Mucosa of descending colon (tissue), 3 donors: ENCODE measurements around the gene UGT1A8. TPM values are rescaled to one million over a fixed set of nuclear protein-coding genes. Genes with fewer than 3 reads are reported as not detected.

Source experiments
- ATAC-seq: fragments of 200-7000 bp; cut with Tn5 transposase; one replicate; pipeline ENCODE4 v1.9.1; 2020; ENCODE audit warnings: mild to moderate bottlenecking, moderate library complexity
- DNase-seq, 3 donors: peaks; one replicate each; pipeline ENCODE4 v3.0.0-alpha.2; 2020
- H3K36me3 ChIP-seq: fragments of 200-600 bp; one replicate; pipeline ENCODE4 v1.8.0; 2021; ENCODE audit warnings: low read depth, mild to moderate bottlenecking
- H3K4me1 ChIP-seq: fragments of 200-600 bp; one replicate; pipeline ENCODE4 v1.8.0; 2021; ENCODE audit warnings: low read depth, mild to moderate bottlenecking
- H3K4me3 ChIP-seq: fragments of 200-600 bp; one replicate; pipeline ENCODE4 v1.8.0; 2021; ENCODE audit warnings: mild to moderate bottlenecking
- H3K9me3 ChIP-seq: fragments of 200-600 bp; one replicate; pipeline ENCODE4 v1.8.0; 2021; ENCODE audit warnings: mild to moderate bottlenecking
- intact Hi-C, 2 donors: fragments of 100-400 bp; cut with DNase I in 1 of 2; cut with micrococcal nuclease in 1 of 2; formaldehyde crosslinking; loops; one replicate each; pipeline versions ENCODE4 v1.11.0 to v1.11.1; 2022; cut with DNase I, micrococcal nuclease
- total RNA-seq, 3 donors: library from RNA; stranded (reverse); fragmentation: NEBNext Ultra II Directional in 2 of 3; extraction: Animal tissue kit (Norgen Biotek cat#: 25700) in 2 of 3; gene quantifications; one replicate each; pipeline versions ENCODE4 v1.2.1 to v1.2.4, GENCODE V29; 2021 to 2023
- TF ChIP-seq, protein P1 (sequence below): fragments of 200-600 bp; IDR thresholded peaks from one replicate; pipeline ENCODE4 v1.8.0; 2022; ENCODE audit warnings: antibody characterized with exemption, mild to moderate bottlenecking
- donor health status: DM: no; HTN: no; CAD: no; lungs with moderate emphysema.
- donor health status: DM: no; HTN: no; CAD: no.
- donor health status: DM: no; HTN: yes; CAD: no.

UGT1A8 gene
- total RNA-seq, 3 donors from 2014 or later, result 7.4 to 34.2 (median 12.2) TPM

DNA sequence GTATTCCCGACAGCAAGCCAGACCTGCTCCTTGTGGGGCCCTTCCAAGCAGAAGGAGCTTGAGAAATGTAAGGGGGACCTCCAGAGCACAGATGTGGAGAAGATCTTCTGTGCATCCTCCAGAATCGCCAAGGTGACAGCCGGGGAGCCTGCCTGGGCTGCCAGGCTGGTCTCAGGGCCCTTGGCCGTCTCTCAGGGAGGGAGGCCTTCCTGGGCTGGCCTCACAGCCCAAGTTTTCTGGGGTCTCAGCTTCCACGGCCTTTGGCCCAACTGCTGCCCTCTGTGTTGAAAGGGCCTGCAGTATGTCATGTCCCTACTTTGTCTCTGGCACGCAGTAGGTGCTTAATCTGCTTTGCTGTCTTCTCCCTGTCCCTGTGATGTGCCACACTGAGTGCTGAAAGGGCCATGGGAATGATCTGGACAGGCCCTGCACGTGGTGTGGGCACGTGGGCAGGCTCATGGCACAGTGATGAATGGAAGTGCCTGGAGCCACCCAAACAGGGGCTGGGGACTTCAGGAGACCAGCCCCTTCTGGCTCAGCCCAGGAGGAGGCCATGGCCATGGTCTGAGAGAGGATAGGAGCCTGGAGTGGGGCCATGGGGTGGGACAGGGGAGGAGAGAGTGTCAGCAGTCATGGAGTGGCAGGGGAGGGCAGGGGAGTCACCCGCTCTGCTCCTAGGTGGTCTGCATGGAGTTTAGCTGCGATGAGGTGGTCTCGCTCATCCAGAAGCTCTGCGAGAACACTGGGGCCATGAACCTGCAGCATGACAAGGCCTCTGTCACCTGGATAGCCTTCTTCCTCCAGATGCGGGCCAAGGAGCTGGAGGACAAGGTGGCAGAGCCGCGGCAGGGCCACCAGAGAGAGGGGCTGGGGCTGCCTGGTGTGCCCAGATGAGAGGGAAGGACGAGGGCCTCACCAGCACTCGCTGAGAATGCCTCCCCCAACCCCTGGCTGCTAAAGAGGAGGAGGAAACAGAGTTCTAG lies 201.5 kb downstream of the UGT1A8 start:
- Histone ChIP-seq H3K36me3 (no peaks in the 10 kb centered on the region), H3K4me1 (no peaks in the 10 kb centered on the region), H3K9me3 (no peaks in the 10 kb centered on the region), H3K4me3 (no peak overlapping the region)
- intact Hi-C loops, result no loop called here
- ATAC-seq (no peak), DNase-seq (no peak)
- TF ChIP-seq, protein P1, sequence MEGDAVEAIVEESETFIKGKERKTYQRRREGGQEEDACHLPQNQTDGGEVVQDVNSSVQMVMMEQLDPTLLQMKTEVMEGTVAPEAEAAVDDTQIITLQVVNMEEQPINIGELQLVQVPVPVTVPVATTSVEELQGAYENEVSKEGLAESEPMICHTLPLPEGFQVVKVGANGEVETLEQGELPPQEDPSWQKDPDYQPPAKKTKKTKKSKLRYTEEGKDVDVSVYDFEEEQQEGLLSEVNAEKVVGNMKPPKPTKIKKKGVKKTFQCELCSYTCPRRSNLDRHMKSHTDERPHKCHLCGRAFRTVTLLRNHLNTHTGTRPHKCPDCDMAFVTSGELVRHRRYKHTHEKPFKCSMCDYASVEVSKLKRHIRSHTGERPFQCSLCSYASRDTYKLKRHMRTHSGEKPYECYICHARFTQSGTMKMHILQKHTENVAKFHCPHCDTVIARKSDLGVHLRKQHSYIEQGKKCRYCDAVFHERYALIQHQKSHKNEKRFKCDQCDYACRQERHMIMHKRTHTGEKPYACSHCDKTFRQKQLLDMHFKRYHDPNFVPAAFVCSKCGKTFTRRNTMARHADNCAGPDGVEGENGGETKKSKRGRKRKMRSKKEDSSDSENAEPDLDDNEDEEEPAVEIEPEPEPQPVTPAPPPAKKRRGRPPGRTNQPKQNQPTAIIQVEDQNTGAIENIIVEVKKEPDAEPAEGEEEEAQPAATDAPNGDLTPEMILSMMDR, result no peak

DNA sequence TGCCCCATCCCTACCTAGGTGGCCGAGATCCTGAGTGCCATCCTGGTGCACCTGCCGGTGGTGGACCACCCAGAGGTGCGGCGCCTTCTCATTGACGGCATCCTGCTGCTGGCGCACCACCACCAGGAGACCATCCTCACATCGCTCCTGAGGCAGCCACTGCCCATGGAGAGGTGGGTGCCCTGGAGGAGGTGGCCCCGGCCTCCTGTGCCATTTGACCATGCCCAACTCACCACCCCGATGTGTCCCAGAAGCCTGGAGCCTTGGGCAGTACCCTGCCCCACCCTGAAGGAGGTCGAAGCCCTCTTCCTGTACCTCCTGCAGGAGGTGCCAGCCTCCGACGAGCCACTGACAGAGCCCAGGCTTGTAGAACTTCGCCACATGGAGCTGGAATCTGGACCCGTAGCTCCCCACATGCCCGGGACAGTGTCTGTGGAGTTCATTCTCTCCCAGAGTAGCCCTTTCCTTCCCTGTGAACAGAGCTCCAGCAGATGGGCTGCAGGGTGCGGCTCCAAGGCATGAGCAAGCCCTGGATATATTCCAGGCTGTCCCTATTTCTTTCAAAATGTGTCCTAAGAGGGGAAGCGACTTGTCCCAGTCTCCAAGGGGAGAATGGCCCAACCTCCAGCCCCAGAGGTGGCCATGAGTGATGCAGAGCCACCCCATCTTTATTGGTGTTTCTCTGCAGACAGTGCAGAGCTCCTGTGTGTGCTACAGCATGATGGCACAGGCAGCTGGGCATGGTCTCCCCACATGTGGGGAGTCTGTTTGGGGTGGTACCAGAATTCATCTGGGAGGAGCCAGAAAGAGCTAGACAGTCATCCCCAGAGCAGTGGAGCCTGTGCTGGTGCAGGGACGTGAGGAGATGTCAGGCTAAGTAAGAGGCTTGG lies 202.7 kb downstream of the UGT1A8 start:
- ATAC-seq (no peak), DNase-seq (no peak)

DNA sequence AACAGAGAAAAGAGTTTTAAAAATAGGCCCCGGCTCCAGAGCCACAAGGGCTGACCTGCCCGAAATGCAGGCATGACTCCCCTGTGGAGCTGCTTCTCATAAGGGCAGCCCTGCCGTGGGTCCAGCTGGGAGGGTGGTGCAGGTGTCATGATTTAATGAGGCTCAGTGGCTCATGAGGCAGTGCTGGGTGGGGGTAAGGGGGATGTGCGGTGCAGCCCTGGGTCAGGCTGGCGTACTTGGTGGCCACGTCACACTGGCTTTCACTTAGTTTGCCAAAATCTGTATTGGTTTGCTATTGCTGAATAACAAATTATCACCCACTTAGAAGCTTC lies 203.3 kb downstream of the UGT1A8 start:
- Histone ChIP-seq H3K36me3 (no peaks in the 10 kb centered on the region), H3K4me3 (no peak overlapping the region), H3K4me1 (no peaks in the 10 kb centered on the region), H3K9me3 (no peaks in the 10 kb centered on the region)
- TF ChIP-seq, protein P1, result no peak
- ATAC-seq, result no peak
- no peak for DNase-seq
- intact Hi-C loops, result no loop called here

More for the DNA sequence above, 202.7 kb downstream of the UGT1A8 start:
- intact Hi-C loops, result no loop called here
- H3K4me1 ChIP-seq, result no peaks in the 10 kb centered on the region
- TF ChIP-seq, protein P1, result no peak
- no peaks in the 10 kb centered on the region for H3K36me3 ChIP-seq
- no peak overlapping the region for H3K4me3 ChIP-seq
- H3K9me3 ChIP-seq, result no peaks in the 10 kb centered on the region

DNA sequence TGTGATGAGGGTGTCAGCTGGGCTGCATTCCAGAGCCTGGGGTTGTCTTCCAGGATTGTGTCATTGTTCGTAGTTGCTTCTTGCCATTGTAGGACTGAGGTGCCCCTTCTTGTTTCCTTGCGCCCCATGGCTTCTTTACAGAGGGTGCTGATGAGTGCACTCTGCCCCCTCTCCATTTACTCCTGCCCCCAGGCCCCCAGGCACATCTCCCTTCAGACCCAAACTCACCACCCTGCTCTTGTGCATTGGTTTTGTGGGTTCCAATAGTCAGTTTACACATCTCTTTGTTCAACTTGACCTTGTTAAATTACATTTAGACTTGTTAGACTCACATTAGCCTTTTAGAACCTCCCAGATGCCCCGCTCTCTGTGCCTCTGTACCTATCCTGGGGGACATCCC lies 203.8 kb downstream of the UGT1A8 start:
- no peak overlapping the region for H3K4me3 ChIP-seq
- TF ChIP-seq, protein P1, result no peak
- no peaks in the 10 kb centered on the region for H3K9me3 ChIP-seq
- DNase-seq (no peak), ATAC-seq (no peak)
- intact Hi-C loops, result no loop called here
- no peaks in the 10 kb centered on the region for H3K4me1 ChIP-seq
- no peaks in the 10 kb centered on the region for H3K36me3 ChIP-seq

DNA sequence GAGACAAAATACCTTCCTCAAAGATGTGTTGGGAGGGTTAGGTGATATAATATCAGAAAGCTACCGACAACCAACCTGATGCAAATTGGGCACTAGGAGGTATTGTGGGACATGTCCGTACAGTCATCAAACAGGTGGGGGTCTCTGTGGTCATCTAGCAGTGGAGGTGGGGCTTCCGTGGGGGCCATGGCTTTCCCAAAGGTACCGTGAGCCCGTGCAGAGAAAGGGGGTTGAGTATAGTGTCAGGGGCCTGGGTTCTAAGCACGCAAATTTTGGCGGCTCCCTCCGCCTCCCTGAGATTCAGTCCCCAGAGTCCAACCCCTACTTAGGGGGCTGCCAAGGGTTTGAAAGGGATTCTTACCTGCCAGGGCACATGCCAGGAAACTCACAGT lies 204.3 kb downstream of the UGT1A8 start:
- no peak for ATAC-seq
- Histone ChIP-seq H3K4me1 (no peaks in the 10 kb centered on the region), H3K36me3 (no peaks in the 10 kb centered on the region), H3K9me3 (no peaks in the 10 kb centered on the region), H3K4me3 (no peak overlapping the region)
- TF ChIP-seq, protein P1, result no peak
- no peak for DNase-seq
- intact Hi-C loops, result no loop called here
